Erythroblast (primary cell): Measurements from ENCODE around the gene HSPA8.

Experiments used
- GATA1 ChIP-seq: IDR thresholded peaks from 2 replicates; pipeline ENCODE4 v1.6.1; 2011; ENCODE audit warnings: low read depth, mild to moderate bottlenecking, control low read depth, low read length, moderate library complexity
- POLR2A ChIP-seq: IDR thresholded peaks from 2 replicates; pipeline ENCODE4 v1.6.1; 2011; ENCODE audit warnings: mild to moderate bottlenecking, low read length

GRCh38 chr11:123085497-123085896 lies 23.6 kb upstream of the HSPA8 start:
- TF ChIP-seq POLR2A: no peak
- TF ChIP-seq GATA1: no peak
